ENCODE measurements around the gene NPM3.

The NPM3 gene, protein sequence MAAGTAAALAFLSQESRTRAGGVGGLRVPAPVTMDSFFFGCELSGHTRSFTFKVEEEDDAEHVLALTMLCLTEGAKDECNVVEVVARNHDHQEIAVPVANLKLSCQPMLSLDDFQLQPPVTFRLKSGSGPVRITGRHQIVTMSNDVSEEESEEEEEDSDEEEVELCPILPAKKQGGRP

DNA sequence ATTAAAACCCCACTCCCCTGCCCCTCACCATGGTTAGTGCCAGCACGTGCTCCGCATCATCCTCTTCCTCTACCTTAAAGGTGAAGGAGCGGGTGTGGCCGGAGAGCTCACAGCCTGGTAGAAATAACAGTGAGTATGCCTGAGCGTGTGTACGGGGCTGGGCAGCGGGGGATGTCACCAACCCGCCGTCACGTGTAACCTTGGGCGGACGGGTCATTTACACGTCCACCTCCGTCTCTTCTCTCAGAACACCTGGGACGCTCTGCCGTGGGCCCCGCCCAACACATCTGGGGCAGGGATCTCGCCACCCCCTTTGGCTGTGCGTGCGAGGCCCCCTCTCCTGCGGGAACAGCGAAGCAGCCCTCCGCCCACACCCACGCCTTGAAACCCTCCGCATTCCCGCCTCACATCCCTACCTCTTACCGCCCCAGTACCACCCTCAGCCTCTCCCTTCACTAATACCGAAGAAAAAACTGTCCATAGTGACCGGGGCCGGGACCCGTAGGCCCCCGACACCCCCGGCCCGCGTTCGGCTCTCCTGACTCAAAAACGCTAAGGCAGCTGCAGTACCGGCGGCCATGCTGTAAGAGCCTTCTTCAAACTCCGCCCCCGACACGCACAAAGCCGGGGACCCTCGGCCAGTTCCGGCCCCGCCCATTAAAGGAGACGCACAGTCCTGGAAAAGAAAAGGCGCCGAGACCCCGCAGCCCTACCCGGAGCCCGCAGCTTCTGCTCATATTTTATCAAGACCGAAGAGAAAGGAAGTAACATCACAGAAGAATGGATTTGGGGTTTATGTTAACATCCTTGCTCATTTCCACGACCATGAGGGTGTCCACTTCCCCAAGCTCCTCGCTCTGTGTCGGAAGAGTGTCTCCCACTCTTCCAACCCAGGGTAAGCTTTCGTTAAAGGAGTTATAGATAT is at the start of gene NPM3:
NPM3 (minus strand) TSS at position 636 of the 925 bp plus-strand sequence; CDS start at position 580, 56 bp downstream.
- DNase-seq (ENCODE audit: low read depth) = peak; percentile 61

DNA sequence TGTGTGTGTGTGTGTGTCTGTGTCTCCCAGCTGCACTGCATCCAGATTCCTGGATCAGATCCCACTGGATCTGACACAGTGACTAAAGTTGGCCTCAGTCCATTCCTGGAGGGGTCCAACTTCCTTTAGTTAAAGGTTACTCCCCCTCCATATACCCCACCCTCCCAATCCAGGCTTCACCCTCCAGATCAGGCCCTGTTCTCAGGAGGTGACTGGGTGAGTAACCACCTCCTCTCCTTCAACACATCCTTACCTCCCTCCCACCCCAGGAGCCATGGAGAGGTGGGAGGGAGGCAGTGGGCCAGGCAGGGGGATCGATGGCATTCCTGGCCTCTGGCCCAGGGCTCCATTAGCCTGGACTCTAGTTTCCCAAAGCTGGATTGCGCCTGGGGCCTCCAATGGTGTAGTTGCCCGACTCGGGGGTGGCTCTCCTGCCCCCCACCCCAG is 49.1 kb upstream of the NPM3 start:
- DNase-seq (ENCODE audit: low read depth) = no peak

- DNase-seq (ENCODE audit: low read depth) = no peak
Measured at GRCh38 chr10:101831169-101831811, 48.0 kb upstream of the NPM3 start.

DNA sequence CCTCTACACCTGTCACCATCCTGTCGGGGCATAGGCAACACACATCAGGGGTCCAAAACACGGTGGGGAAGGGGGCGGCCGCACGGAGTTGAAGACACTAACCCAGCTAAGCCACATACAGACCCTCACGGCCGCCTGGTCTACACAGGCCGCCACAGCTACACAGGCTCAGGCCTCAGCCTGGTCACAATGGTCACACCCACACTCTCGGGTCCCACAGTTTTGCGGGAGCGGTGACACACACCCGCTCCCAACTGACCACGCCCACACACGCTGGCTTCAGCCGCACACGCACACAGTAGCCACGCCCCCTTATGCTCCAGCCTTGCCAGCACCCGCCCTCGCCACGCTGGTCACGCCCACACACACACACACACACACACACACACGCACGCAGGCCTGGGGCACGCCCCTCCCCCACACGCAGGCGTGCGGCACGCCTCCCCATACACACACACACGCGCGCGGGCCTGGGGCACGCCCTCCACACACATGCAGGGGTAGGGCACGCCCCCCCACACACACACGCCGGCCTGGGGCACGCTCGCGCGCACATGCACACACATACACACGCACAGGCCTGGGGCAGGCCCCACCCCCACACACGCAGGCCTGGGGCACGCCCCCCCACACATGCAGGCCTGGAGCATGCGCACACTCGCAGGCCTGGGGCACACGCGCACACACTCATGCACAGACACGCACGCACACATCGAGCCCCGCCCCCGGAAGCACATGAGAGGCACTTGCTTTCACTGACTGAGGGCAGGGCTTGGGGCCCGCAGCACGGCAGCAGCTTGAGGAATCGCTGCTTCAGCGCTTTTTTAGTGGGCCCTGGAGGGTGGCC is 47.3 kb upstream of the NPM3 start:
- DNase-seq (ENCODE audit: low read depth) = peak; percentile 64

- no peak for DNase-seq (ENCODE audit: low read depth)
Measured at GRCh38 chr10:101829561-101830315, 46.5 kb upstream of the NPM3 start.

DNA sequence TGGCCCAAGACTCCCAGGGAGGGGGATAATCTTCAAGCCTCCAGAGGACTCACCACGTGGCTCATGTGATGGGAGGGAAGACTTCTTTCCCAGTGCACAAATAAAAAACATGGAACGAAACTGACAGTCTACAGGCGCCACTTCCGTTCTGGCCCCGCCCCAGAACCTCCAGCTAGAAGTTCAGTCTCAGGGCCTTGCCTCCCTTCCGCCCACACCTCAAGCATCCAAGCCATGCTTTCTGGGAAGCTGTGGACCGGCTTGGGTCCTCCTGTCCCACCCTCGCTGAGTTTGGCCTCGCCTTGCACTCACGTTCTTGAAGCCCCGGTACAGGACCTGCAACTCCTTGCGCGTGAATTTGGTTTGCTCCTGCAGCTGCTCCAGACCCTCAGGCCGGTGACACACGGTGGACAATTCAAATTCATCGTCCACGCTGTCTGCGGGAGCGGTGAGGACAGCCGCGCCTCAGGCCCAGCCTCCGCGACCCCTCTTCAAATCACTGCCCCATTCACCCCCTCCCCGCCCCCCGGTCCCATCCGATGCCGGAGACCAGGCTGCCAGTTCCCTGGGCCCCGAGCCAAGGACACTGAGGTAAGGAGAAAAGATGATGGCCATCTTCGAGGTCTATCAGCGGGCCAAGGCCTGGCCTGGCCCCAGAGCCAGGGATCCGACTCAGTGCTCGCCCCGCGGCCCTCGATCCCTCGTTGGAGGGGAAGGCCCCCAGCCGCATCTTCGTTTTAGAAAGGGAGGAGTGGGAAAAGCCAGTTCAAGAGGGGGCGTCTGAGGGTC is 45.7 kb upstream of the NPM3 start:
- no peak for DNase-seq (ENCODE audit: low read depth)

DNA sequence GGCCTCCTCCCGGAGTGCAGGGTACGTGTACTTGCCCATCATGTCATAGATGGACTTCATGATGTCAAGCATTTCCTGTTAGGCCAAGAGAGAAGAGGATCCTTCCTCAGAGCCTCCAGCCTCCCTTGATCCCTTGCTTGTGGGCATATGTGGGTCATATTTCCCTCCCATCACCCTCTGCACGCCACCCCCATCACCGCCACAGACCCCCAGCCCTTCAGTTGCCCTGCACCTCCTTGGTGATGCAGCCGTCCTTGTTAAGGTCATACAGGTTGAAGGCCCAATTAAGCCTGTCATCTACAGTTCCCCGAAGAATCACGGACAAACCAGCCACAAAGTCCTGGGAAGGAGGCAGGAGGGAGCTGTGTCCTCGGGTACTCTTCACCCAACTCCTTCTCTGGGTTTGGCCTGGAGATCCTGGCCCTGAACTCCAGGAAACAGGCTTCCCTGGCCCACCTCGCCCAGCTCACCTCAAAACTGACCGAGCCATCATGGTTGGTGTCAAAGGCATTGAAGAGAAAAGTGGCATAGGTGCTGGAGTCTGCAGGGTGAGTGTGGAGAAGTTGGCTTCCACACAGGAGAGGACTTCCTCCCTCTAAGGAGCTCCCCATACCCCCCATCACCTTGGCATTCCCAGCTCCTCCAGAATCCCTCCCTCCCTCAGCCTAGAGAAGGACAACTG is 44.8 kb upstream of the NPM3 start:
- no peak for DNase-seq (ENCODE audit: low read depth)

- DNase-seq (ENCODE audit: low read depth) = no peak
Measured at GRCh38 chr10:101826852-101827434, 43.7 kb upstream of the NPM3 start.

GRCh38 chr10:101824736-101825135 is 41.5 kb upstream of the NPM3 start:
- no peak for DNase-seq (ENCODE audit: low read depth)

DNA sequence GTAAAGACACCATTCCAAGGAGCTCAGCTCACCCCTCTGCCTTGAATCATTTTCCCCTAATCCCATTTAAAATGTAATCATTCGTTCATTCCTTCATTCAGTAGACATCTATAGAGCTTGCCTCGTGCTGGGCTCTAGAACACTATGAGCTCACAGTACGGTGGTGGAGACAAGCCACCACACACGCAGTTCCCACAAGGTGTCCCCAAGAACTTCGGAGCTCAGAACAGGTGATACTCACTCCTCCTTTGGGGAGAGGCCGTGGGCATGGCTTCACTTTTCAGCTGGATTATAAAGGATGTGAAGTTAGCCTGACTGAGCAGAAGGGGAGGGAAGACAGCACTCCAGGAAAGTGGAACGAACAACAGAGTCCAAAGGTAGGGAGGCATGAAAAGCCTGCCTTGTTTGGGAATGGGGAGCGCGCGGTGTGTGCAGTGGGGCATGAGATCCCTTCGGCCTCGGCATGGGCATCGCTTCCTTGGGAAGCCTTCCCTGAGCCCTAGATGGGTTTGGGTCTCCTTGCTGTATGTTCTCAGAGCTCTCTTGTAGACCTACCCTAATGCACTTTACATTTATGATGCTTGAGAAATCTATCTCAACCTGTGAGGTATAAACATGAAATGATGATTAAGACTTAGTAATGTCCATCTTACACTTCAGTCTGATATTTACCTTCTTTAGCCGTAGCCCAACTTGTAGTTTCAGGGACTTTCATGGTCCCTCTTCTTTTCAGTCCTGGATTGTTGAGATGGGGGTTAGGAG is 35.8 kb upstream of the NPM3 start:
- DNase-seq (ENCODE audit: low read depth) = no peak

DNA sequence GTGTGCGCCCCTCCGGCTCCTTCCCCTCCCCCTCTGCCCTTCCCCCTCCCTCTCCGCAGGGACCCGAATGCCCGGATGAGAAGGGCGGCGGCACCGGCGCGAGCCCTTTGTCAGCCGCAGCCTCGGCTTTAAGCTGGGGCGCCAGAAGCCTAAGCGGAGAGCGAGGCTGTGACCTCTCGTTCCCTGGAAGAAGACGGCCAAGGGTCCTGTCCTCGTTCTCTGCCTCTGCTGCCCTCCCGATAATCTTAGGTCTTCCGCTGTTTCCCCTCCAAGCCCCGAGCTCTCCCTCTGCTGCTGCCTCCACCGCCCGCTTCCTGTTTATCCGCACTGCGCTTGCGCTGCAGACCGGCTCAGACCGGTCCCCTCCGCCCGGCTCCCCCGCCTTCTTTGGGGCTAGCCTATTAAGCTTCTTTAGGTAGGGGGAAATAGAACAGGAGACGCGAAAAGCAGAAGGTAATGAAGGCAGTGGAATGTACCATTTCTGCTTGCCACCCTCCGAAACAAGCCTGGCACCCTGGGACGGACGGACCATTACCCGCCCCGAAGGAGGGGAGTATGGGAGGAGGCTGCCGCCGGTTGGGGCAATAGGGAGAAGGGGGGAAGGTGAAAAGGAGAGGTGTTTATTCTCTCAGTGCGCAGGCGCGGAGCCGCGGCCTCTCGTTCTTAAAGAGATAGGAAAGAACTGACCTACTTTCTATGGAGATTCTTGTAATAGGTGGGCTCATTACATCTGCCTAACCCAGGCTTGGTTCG is 35.0 kb upstream of the NPM3 start, which contains the start of gene OGA:
OGA (minus strand) TSS at position 326 of the 753 bp plus-strand sequence. CDS start 422 bp downstream, outside the sequence.
- peak; percentile 93 for DNase-seq (ENCODE audit: low read depth)

DNA sequence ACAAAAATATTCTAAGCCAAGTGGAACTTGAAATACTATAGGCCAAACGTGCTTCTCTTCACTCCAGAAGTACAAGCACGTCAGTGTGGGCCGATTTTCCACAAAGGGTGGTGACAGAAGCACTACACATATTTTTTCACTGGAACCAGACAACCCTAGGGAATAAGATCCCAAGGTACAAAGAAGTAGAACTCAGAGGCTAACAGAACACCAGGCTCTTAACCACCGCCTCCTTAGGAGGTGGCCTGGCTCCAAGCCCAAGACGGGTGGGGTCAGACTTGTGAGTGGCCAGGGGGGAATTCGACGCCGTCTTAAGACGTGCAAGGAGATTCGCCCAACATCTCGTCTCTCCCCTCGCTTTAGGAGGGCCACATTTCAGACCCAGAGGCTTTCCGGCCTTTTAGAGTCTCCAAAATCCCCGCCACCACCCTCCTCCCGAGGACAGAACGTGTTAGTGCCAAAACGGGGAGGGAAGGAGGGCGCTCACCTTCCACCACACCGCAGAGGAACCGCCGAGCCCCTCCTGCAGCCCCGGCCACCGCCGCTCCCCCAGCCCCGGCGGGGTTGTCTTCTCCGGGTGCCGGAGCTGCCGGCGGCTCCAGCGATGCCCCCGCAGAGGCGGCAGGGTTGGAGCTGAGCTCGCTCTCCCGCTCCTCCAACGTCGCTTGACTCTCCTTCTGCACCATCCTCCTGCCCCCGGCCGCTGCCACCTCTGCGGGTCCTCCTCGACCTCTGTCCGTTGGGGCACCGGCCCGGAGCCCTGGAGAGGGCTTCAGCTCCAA is 34.3 kb upstream of the NPM3 start:
- DNase-seq (ENCODE audit: low read depth) = no peak

GRCh38 chr10:101816913-101817336 is 33.7 kb upstream of the NPM3 start:
- no peak for DNase-seq (ENCODE audit: low read depth)

DNA sequence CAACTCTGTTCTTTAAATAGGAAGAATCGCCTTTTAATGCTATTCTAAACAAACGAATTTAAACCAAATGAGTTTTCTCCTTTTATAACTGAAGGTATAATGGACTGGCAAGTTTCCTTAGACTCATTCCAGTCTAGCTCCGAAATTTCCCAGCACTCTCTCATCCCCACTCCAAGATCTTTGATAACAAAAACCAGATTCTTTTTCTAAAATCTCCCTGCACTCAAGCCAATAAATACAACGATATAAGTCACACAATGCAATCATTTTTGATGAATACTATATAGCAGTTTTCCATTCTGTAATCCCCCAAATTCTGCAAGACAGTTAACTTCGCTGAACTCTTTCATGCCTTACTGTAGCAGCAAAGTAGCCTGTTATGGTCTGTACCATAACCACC is 33.1 kb upstream of the NPM3 start:
- DNase-seq (ENCODE audit: low read depth) = no peak

GRCh38 chr10:101814466-101815071 is 31.3 kb upstream of the NPM3 start:
- no peak for DNase-seq (ENCODE audit: low read depth)

DNA sequence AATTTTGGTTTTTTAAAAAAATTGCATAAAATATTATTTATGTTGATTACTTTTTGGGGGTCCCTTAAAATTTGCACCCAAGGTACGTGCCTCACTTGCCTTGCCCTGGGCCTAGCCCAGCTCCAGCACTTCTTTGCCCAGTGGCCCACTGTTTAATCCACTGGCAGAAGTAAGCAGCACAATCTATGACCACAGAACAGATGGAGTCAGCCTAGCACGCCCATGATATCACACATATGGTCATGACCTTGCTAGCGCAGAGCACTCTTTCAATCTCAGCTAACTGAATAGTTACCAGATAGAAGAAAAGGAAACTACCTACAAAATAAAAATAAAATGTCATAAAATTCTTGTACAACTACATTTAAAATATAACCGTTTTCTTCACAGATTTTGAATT is 29.4 kb upstream of the NPM3 start:
- no peak for DNase-seq (ENCODE audit: low read depth)
